ENCODE measurements around the gene VPS37D.

DNA sequence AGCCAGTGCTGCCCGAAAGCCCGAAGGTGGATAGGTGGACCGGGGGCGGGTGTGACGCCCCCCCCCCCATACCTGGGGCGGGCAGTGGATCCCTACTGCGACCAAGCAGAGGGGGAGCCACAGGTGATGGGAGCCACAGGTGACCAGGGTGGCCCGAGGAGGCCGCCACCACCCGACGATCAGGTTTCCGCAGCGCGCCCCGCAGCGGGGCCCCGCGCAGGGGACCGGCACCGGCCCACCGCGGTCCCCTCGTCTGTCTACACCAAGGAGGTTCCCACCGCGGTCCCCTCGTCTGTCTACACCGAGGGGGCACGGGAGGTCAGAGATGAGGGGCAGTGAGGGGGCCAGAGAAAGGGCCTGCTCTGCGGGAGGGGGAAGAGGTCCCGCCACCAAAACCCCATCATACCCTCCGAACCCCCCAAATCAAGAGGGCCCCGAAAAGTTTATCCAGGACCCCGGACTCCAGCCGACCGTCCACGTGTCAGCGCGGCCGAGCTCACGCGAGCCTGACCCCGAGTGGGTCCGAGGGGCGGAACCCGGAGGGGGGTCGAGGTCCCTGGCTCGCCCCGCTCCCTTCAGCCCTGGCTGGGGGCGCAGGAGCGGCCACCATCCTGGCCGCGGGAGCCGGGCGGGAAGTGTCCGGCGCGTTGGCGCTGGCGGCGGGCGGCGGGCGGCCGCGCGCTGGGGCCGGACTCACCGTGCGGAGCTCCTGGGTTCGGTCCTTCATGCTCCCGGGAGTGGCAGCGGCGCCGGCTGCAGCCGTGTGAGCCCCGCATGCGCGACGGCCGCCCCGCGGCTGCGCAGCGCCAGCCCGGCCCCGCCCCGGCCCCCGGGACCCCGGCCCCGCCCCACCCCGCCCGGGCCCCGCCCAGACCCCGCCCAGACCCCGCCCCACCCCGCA, 51.5 kb downstream of the VPS37D start, which contains the start of gene STX1A:
- TF ChIP-seq, protein P1, sequence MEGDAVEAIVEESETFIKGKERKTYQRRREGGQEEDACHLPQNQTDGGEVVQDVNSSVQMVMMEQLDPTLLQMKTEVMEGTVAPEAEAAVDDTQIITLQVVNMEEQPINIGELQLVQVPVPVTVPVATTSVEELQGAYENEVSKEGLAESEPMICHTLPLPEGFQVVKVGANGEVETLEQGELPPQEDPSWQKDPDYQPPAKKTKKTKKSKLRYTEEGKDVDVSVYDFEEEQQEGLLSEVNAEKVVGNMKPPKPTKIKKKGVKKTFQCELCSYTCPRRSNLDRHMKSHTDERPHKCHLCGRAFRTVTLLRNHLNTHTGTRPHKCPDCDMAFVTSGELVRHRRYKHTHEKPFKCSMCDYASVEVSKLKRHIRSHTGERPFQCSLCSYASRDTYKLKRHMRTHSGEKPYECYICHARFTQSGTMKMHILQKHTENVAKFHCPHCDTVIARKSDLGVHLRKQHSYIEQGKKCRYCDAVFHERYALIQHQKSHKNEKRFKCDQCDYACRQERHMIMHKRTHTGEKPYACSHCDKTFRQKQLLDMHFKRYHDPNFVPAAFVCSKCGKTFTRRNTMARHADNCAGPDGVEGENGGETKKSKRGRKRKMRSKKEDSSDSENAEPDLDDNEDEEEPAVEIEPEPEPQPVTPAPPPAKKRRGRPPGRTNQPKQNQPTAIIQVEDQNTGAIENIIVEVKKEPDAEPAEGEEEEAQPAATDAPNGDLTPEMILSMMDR (IDR thresholded peaks at IDR 0.05; ENCODE audit: low read depth, low read length) = no peak
- TF ChIP-seq EZH2phosphoT487 (IDR thresholded peaks at IDR 0.05; ENCODE audit: low read depth) = no peak
